KMS-11 (cell line): Measurements from ENCODE around the gene ARMC5.

ENCODE experiments used
- H2AFZ ChIP-seq: fragments of 200-600 bp; sonication (generic); 2 replicates; pipeline ENCODE4 v1.6.1; 2016; ENCODE audit warnings: antibody characterized with exemption, mixed run types, low read depth
- H3K27ac ChIP-seq: fragments of 200-600 bp; sonication (generic); 2 replicates; pipeline ENCODE4 v1.6.1; 2016; ENCODE audit warnings: mild to moderate bottlenecking, mixed run types
- H3K27me3 ChIP-seq: fragments of 200-600 bp; sonication (generic); 2 replicates; pipeline ENCODE4 v1.6.1; 2017; ENCODE audit warnings: mild to moderate bottlenecking, low read depth, mixed run types, moderate library complexity; ENCODE audit not compliant: insufficient read depth
- H3K36me3 ChIP-seq: fragments of 200-600 bp; sonication (generic); 2 replicates; pipeline ENCODE4 v1.6.1; 2017; ENCODE audit warnings: mild to moderate bottlenecking, mixed run types; ENCODE audit not compliant: insufficient read depth
- H3K4me1 ChIP-seq: fragments of 200-600 bp; sonication (generic); 2 replicates; pipeline ENCODE4 v1.6.1; 2016; ENCODE audit warnings: mild to moderate bottlenecking, low read depth, mixed run types; ENCODE audit not compliant: poor library complexity, severe bottlenecking
- H3K4me2 ChIP-seq: fragments of 200-600 bp; sonication (generic); 2 replicates; pipeline ENCODE4 v1.7.0; 2016; ENCODE audit warnings: mild to moderate bottlenecking, mixed run types
- H3K4me3 ChIP-seq: fragments of 200-600 bp; sonication (generic); IDR thresholded peaks from 2 replicates; pipeline ENCODE4 v1.6.1; 2017; ENCODE audit warnings: low read depth, low read length, mixed read lengths; ENCODE audit not compliant: insufficient read depth
- H3K79me2 ChIP-seq: fragments of 200-600 bp; sonication (generic); 2 replicates; pipeline ENCODE4 v1.6.1; 2016; ENCODE audit warnings: low read depth, mixed run types; ENCODE audit not compliant: insufficient read depth
- H3K9ac ChIP-seq: fragments of 200-600 bp; sonication (generic); 2 replicates; pipeline ENCODE4 v1.6.1; 2016; ENCODE audit warnings: mild to moderate bottlenecking, mixed run types
- H4K20me1 ChIP-seq: fragments of 200-600 bp; sonication (generic); 2 replicates; pipeline ENCODE4 v1.6.1; 2016; ENCODE audit warnings: mild to moderate bottlenecking, mixed run types; ENCODE audit not compliant: insufficient read depth
- TF ChIP-seq, protein P1 (sequence below): fragments of 200-600 bp; sonication (generic); conservative IDR thresholded peaks from 2 replicates; pipeline ENCODE4 v1.6.1; 2017; ENCODE audit warnings: low read depth, mild to moderate bottlenecking, antibody characterized with exemption, low read length, moderate library complexity, mixed read lengths

The ARMC5 gene

DNA sequence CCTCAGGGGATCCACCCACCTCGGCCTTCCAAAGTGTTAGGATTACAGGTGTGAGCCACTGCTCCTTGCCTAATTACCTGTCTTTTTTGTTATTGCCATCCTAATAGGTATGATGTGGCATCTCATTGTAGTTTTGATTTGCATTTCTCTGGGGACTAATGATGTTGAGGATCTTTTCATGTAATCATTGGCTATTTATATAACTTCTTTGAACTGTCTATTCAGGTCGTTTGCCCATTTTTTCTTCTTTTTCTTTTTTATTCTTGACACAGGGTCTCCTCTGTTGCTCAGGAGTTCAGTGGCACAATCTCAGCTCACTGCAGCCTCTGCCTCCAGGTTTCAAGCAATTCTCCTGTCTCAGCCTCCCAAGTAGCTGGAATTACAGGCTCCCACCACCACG is 11.3 kb downstream of the ARMC5 start:
- H3K27ac ChIP-seq: no peak overlapping the region
- no peaks in the 10 kb centered on the region for H4K20me1 ChIP-seq
- no peak overlapping the region for H2AFZ ChIP-seq
- H3K4me1 ChIP-seq: no peaks in the 10 kb centered on the region
- H3K36me3 ChIP-seq: no peaks in the 10 kb centered on the region
- no peaks in the 10 kb centered on the region for H3K27me3 ChIP-seq
- no peak overlapping the region for H3K4me3 ChIP-seq
- no peak overlapping the region for H3K9ac ChIP-seq
- TF ChIP-seq, protein P1, sequence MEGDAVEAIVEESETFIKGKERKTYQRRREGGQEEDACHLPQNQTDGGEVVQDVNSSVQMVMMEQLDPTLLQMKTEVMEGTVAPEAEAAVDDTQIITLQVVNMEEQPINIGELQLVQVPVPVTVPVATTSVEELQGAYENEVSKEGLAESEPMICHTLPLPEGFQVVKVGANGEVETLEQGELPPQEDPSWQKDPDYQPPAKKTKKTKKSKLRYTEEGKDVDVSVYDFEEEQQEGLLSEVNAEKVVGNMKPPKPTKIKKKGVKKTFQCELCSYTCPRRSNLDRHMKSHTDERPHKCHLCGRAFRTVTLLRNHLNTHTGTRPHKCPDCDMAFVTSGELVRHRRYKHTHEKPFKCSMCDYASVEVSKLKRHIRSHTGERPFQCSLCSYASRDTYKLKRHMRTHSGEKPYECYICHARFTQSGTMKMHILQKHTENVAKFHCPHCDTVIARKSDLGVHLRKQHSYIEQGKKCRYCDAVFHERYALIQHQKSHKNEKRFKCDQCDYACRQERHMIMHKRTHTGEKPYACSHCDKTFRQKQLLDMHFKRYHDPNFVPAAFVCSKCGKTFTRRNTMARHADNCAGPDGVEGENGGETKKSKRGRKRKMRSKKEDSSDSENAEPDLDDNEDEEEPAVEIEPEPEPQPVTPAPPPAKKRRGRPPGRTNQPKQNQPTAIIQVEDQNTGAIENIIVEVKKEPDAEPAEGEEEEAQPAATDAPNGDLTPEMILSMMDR: no peak
- H3K4me2 ChIP-seq: no peak overlapping the region
- no peaks in the 10 kb centered on the region for H3K79me2 ChIP-seq

DNA sequence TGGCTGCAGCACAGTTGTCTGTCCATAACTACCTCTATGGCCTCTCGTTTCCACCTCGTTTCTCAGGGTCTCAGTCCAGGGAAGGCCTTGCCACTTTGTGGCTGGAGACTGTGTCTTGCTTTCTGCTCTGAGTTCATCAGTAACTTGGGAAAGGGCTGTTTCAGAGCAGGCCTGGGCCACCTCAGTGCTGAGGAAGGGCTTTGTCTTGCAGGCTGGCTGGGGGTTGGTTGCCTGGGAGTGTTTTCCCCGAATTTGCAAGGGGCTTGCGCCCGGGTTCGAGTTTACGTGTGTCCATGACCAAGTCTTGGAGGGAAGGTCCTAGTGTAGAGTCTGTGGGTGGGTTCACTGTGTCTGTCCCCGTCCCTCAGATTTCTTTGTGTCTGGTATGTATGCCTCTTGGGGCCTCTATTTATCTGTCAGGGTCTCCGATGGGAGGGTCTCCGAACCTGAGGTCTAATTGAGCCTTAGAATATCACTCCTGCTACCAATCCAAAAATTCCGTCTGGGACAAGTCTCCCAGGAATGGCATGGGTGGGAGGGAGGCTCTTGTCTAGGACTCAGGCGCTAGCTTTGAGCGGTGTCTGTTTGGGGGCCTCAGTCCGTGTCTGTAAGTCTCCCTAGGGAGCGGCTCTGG is 12.1 kb downstream of the ARMC5 start:
- TF ChIP-seq, protein P1: no peak
- Histone ChIP-seq H3K79me2 (no peaks in the 10 kb centered on the region), H3K36me3 (no peaks in the 10 kb centered on the region), H3K27me3 (no peaks in the 10 kb centered on the region), H3K9ac (no peak overlapping the region), H3K27ac (no peak overlapping the region), H4K20me1 (no peaks in the 10 kb centered on the region), H3K4me2 (no peak overlapping the region), H3K4me1 (no peaks in the 10 kb centered on the region), H2AFZ (no peak overlapping the region), H3K4me3 (no peak overlapping the region)

DNA sequence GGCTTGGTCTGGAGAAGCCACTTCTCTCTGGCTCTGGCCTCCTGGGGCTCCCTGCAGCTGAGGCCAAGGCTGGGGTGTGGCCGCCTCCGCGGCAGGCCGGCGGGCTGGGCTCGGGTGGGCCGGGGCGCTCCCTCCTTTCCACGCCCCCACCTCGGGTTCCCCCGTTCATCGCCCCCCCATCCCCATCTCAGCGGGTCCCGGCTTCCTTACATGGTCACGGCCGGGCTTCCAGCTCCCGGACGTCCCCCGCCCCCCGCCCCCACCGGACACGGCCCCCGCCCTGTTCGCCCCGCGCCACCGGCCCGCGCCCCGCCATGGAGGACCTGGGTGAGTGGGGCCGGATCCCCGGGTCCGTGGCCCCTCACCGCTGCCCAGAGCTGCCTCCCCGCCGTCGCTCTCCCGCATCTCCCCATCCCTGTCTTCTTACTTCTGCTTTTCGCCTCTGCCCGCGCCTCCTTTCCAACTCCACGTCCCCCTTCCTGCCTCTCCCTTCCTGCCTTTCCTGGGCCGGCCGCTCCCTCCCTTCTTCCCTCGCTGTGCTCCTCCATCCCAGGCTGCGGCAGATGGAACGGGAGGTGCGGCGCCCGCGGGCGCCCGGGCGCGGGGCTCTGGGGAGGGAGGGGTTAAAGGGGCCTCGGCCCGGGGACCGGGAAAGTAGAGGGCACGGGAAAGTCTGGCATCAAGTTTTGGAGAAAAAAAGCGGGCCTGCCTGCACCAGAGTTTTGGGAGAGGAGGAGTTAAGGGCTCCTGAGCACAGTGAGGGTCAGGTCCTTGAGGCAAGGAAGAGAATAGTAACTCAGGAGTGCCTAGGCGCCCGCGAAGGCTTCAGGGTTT is 12.8 kb downstream of the ARMC5 start, which contains the start of gene TGFB1I1:
TGFB1I1 (plus strand) TSS at position 278 of the 834 bp plus-strand sequence; CDS start at position 315, 37 bp downstream.
- H3K27me3 ChIP-seq: no peaks in the 10 kb centered on the region
- no peaks in the 10 kb centered on the region for H3K36me3 ChIP-seq
- H3K4me3 ChIP-seq: no peak within 1 kb of the TSS
- H3K9ac ChIP-seq: no peak within 1 kb of the TSS
- H3K79me2 ChIP-seq: no peaks in the 10 kb centered on the region
- TF ChIP-seq, protein P1: no peak
- no peaks in the 10 kb centered on the region for H3K4me1 ChIP-seq
- no peak within 1 kb of the TSS for H3K4me2 ChIP-seq
- H4K20me1 ChIP-seq: no peaks in the 10 kb centered on the region
- H2AFZ ChIP-seq: no peak within 1 kb of the TSS
- no peak within 1 kb of the TSS for H3K27ac ChIP-seq

DNA sequence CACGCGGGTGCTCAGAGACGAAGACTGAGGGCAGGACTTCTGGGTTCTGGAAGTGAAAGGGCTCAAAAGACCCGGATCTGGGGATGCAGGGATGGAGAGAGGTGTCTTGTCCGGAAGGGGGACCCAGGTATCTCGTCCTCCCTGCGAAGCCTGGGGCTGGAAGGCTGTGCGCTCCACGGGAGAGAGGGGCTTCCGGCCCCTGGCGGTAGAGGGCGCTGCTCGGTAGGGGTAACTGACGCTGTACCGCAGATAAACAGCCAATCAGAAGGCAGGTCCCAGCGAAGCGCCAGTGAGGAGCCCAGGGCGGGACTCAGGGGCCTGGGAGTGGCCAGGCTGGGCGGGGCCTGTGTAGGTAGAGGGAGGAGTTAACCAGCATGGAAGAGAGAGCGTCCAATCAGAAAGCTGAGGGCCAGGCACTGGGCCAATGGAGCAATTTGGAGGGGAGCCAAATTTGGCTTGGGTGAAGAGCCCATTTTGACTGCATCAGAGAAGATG is 13.5 kb downstream of the ARMC5 start:
- no peaks in the 10 kb centered on the region for H4K20me1 ChIP-seq
- no peak overlapping the region for H3K9ac ChIP-seq
- no peak overlapping the region for H3K27ac ChIP-seq
- TF ChIP-seq, protein P1: no peak
- no peak overlapping the region for H2AFZ ChIP-seq
- no peak overlapping the region for H3K4me2 ChIP-seq
- H3K36me3 ChIP-seq: no peaks in the 10 kb centered on the region
- no peak overlapping the region for H3K4me3 ChIP-seq
- H3K79me2 ChIP-seq: no peaks in the 10 kb centered on the region
- H3K4me1 ChIP-seq: peaks cover 5% of the 10 kb centered on the region
- H3K27me3 ChIP-seq: no peaks in the 10 kb centered on the region
